Activated effector memory CD4-positive, alpha-beta T cell treated with anti-CD3 and anti-CD28 coated beads, Interleukin-2, amount 50 U/mL, for 16 hours (primary cell): Measurements from ENCODE around the gene NAAA.
"Not testable (repeated sequence)": the region's sequence is repeated elsewhere in the genome, so short reads cannot be mapped to it uniquely, and the experiment has no call there.

Source experiments
- DNase-seq: peaks from one replicate; pipeline ENCODE4 v3.0.0-alpha.2; 2020

NAAA gene

GRCh38 chr4:75940692-75941253 lies at the start of gene NAAA:
Gene NAAA, minus strand, starts transcription at chr4:75941013. Its CDS starts 64 bp downstream, at chr4:75940949.
- DNase-seq, result peak; percentile 93

- DNase-seq, result no peak
Observed at GRCh38 chr4:75989846-75990528, 49.2 kb upstream of the NAAA start.

- no peak for DNase-seq
Observed at GRCh38 chr4:75985116-75985515, 44.3 kb upstream of the NAAA start.

DNA sequence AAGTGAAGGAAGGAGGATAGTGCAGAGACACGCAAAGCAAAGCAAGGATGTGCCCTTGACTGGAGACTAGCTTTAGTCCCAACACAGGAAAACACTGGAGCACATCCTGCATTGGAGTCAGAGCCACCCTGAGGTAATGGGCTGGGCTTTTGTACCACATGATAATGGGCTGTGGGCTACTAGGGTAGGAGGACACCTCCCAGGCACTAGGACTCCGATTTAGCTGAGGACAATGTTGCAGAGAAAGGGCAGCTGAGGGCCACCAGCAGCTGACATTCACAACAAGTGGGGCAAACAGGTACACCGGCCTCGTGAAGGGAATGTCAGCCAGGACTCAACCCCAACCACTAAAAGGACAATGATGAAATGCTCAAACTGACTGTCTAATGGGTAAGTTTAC lies 39.8 kb upstream of the NAAA start:
- no peak for DNase-seq

DNA sequence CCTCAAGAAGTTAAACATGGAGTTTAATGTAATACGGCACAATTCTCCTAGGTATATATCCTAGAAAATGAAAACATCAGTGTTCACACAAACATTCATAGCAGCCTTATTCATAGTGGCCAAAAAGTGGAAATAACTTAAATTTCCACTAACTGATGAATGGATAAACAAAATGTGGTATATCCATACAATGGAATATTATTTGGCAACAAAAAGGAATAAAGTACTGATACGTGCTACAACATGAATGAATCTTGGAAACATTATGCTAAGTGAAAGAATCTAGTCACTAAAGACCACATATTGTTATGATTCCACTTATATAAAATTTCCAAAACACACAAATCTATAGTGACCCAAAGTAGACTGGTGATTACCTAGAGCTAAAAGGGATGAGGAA lies 35.4 kb upstream of the NAAA start:
- DNase-seq, result no peak

- DNase-seq, result no peak
Observed at GRCh38 chr4:75973766-75974165, 33.0 kb upstream of the NAAA start.

GRCh38 chr4:75968084-75968483 lies 27.3 kb upstream of the NAAA start:
- no peak for DNase-seq

DNA sequence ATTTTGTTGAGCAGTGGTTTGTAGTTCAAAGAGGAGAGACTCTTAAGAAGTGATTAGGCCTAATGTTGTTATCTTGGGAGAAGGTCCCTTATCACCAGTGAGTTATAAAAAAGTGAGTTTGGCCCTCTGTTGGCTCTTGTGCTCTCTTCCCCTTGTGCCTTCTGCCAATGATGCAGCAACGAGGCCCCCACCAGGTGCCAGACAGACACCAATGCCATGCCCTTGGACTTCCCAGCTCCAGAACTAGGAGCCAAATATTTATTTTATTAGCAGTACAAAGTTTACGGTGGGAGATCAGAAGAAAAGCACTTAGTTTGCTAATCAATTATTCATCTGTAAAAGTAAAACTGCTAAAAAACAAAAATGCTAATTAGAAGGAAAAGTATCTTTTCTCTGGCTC lies 22.7 kb upstream of the NAAA start:
- DNase-seq, result no peak

GRCh38 chr4:75962072-75962471 lies 21.3 kb upstream of the NAAA start:
- not testable (repeated sequence) for DNase-seq

- DNase-seq, result not testable (repeated sequence)
Observed at GRCh38 chr4:75958546-75958945, 17.7 kb upstream of the NAAA start.

- DNase-seq, result not testable (repeated sequence)
Observed at GRCh38 chr4:75954811-75955210, 14.0 kb upstream of the NAAA start.

DNA sequence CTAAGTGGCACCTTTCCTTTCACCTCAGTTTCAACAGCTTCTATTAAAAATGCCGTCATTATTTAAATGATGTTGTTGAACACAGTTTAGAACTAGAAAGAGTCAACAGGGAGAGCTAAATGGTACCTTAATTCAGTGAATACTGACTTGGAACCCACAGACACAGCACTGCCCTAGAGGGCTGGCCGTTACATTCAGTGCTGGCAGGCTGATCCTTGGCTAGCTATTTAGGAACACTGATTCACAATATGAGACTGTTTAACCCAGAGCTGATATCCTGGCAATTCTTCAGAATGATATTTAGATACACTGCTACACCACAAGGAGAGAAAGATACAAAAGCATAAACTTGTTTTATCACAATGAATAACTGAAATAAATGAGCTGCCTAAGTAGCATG lies 12.7 kb upstream of the NAAA start:
- no peak for DNase-seq

DNA sequence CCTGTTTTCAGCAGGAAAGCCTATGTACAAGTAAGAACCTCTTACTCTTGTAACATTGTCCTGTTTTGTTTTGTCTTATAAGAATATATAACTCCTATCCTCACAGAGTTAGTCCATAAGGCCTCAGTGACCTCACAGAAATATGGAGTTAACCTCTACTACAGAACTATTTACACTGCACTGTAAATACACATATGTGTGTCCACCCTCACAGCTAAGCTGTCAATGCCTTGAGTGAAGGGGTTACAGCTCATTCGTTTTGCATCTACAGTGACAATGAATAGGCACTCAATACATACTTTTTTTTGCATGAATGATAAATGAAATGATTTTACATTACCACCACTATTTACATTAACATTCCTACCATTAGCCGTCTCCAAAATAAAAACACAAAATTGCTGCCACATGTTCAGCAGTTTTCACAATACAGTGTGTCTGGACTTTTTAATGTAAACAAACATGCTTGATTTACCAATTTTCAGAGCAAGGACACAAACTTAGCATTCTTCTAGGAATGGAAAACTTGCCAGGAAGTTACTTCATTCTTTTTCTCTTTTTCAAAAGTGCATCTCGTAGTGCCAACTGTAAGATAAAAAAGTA lies 9.5 kb upstream of the NAAA start:
- no peak for DNase-seq

DNA sequence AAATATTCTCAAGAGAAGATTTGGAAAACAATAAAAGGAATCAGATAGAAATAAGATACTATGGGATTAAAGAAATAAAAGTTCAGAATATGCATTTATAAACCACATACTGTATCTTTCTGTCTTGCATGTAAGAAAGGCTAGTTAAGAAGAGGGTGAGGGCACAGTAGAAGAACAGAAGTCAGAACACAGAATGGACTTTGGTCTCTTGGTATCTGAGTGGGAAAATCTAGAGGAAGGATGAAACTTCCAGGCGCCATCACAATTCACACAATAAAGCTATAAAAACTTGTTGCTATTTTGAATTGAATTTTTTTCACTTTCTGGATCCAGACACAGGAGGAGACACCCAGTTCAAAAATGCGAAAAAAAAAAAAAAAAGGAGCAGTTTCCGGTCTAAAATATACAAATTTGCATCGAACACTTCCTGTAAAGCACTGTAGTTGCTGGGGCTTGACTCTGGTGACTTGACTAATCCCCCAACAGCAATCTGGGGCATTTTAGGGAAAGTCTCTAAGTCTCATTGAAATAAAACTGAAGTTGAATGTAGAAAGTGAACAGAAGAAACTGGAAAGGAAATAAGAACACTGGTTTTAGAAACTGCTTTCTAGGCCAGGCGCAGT lies 8.1 kb upstream of the NAAA start:
- no peak for DNase-seq

DNA sequence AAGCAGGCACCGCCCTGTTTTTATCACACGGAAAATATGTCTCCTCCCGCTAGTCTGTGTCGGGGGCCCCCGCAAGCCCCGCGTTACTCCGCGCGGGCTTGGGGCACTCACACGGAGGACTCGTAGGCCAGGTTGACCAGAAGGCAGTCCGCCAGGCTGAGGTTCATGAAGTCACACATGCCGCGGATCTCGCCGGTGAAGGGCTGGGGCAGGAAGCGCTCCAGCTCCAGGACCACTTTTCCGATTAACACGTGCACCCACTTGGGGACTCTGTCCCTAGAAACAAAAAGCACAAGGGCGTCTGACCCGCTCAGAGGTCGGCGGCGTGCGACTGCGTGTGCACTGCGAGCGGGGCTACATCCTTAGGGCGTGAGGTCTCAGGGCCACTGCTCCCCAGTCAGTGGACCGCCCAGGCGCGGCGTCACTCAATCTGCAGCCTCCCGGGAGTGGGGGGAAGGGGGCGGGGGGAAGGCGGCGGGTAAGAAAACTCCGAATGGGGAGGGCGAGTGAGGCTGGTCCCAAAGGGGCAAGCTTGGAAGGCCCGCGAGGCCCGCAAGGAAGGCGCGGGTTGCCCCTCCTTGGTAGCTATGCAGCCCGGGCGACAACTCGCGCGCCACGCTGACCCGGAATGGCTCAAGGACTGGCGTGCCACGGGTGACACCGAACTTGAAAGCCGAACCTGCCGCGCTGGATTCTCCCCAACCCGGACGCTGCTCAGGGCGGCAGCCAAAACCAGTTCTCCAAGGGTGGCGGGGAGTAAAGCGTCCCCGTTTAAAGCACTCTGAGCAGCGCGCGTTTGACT lies 722 bp downstream of the NAAA start:
- DNase-seq, result peak; percentile 91

GRCh38 chr4:75935628-75936027 lies 5.2 kb downstream of the NAAA start:
- no peak for DNase-seq

GRCh38 chr4:75930152-75930551 lies 10.7 kb downstream of the NAAA start:
- DNase-seq, result no peak

- not testable (repeated sequence) for DNase-seq
Observed at GRCh38 chr4:75924916-75925315, 15.9 kb downstream of the NAAA start.

DNA sequence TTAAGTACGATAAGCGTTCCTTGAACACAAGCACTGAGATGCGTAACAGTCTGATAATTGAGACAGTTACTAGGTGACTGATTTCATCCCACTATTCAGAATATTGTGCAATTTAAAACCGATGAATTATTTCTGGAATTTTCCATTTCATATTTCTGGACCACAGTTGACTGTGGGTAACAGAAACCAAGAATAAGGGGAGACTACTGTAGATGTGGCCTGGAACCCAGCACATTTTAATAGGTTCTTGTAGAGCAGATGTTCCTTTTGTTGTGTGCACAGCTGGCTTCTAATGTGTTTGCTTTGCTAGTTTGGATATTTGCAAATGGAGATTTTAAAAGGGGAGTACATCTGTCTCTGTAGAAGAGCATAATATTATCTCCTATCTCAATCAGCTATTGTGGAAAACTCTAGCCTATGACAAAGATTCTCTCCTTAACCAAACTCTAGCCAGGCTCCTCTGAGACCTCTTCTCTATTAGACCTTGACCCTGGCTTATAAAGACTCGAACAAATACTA lies 16.4 kb downstream of the NAAA start:
- no peak for DNase-seq

- no peak for DNase-seq
Observed at GRCh38 chr4:75922588-75922987, 18.2 kb downstream of the NAAA start.

DNA sequence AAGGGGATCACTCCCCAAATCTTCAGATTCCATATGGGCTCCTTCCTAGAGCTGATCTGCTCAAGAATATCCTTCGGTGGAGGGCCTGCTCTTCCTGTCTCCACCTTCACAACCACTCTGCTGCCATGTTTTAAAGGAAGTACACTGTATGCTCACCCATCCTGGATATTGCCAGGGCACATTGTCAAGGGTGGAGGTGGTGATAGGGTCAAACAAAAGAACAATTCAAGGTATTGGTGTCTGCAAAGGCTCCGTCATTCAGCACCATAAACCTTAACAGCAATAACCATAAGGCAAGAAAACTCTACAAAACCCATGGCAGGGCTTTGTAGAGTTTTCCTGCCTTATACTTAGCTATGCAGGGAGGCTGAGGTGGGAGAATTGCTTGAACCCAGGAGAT lies 18.9 kb downstream of the NAAA start:
- DNase-seq, result no peak

GRCh38 chr4:75920327-75920726 lies 20.5 kb downstream of the NAAA start:
- no peak for DNase-seq

- no peak for DNase-seq
Observed at GRCh38 chr4:75919920-75920319, 20.9 kb downstream of the NAAA start.
